ENCODE results near the gene HMX2.

DNA sequence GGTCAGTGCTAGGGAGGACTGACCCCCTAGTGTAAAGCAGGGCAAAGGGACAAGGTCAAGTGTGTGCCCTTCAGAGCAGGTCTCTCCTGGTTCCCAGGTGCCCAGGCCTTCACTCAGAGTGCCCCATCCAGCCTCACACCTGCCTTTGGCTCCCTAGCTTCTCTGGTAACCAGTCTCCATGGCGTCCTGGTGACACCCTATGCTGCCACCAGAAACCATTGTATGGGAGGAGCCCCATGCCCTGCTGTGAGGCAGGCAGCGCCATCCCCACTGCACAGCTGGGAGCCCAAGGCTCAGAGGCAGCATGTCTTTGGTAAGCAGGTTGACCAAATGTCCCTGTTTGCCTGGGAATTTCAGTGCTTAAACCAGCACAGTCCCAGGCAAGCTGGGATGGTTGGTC is 45.3 kb upstream of the HMX2 start:
- TF ChIP-seq POLR2A (IDR thresholded peaks at IDR 0.05): no peak
- TF ChIP-seq, protein P1, sequence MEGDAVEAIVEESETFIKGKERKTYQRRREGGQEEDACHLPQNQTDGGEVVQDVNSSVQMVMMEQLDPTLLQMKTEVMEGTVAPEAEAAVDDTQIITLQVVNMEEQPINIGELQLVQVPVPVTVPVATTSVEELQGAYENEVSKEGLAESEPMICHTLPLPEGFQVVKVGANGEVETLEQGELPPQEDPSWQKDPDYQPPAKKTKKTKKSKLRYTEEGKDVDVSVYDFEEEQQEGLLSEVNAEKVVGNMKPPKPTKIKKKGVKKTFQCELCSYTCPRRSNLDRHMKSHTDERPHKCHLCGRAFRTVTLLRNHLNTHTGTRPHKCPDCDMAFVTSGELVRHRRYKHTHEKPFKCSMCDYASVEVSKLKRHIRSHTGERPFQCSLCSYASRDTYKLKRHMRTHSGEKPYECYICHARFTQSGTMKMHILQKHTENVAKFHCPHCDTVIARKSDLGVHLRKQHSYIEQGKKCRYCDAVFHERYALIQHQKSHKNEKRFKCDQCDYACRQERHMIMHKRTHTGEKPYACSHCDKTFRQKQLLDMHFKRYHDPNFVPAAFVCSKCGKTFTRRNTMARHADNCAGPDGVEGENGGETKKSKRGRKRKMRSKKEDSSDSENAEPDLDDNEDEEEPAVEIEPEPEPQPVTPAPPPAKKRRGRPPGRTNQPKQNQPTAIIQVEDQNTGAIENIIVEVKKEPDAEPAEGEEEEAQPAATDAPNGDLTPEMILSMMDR (IDR thresholded peaks at IDR 0.05): no peak
- no peak for TF ChIP-seq EP300 (IDR thresholded peaks at IDR 0.05)
- no peak for TF ChIP-seq POLR2AphosphoS5 (IDR thresholded peaks at IDR 0.05)

All from stomach (tissue), 4 donors.